HG03520 (cell line): ENCODE data around the gene GPR137B.
"Not testable (repeated sequence)": the region's sequence is repeated elsewhere in the genome, so short reads cannot be mapped to it uniquely, and the experiment has no call there.

Experiments
- ATAC-seq: cut with Tn5 transposase; IDR thresholded peaks from one replicate; pipeline ENCODE4 v1.9.1; 2021; ENCODE audit warnings: mild to moderate bottlenecking, moderate library complexity; ENCODE audit not compliant: unreplicated experiment

Gene GPR137B, protein sequence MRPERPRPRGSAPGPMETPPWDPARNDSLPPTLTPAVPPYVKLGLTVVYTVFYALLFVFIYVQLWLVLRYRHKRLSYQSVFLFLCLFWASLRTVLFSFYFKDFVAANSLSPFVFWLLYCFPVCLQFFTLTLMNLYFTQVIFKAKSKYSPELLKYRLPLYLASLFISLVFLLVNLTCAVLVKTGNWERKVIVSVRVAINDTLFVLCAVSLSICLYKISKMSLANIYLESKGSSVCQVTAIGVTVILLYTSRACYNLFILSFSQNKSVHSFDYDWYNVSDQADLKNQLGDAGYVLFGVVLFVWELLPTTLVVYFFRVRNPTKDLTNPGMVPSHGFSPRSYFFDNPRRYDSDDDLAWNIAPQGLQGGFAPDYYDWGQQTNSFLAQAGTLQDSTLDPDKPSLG

DNA sequence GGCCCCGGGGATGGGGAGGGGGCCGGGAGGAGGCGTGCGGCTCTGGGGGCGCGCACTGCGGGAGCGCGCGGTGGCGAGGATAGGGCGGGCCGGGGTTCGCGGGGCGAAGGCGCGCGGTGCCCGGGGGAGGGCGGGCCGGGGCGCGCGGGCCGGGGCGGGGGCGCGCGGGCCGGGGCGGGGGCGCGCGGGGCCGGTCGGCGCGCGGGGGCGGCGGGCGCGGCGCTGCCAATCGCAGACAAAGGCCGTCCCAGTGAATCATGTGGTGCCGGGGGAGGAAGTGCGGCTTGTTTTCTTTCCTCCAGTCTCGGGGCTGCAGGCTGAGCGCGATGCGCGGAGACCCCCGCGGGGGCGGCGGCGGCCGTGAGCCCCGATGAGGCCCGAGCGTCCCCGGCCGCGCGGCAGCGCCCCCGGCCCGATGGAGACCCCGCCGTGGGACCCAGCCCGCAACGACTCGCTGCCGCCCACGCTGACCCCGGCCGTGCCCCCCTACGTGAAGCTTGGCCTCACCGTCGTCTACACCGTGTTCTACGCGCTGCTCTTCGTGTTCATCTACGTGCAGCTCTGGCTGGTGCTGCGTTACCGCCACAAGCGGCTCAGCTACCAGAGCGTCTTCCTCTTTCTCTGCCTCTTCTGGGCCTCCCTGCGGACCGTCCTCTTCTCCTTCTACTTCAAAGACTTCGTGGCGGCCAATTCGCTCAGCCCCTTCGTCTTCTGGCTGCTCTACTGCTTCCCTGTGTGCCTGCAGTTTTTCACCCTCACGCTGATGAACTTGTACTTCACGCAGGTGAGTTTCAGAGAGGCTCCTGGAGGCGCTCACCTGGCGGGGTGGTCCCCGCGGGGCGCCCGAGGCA, at the start of gene GPR137B:
GPR137B (plus strand) TSS at position 287 of the 851 bp plus-strand sequence; CDS start at position 371, 84 bp downstream.
- peak; percentile 45 for ATAC-seq

DNA sequence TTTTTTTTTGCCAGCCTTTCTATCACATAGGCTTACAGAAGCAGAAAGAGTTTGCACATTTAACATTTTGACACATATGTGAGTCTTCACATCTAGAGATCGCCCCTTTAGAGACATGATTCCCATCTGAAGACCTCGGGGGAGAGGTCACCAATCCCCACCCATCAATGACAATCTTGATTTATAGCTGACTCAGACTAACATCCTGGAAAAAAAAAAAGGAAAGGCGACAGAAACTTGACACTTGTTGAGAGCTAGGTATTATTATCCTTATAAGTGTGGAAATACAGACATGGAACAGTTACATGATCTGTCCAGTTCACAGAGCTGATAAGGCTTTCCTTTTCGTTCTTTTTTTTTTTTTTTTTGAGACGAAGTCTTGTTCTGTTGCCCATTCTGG, 49.4 kb upstream of the GPR137B start:
- ATAC-seq, result no peak

DNA sequence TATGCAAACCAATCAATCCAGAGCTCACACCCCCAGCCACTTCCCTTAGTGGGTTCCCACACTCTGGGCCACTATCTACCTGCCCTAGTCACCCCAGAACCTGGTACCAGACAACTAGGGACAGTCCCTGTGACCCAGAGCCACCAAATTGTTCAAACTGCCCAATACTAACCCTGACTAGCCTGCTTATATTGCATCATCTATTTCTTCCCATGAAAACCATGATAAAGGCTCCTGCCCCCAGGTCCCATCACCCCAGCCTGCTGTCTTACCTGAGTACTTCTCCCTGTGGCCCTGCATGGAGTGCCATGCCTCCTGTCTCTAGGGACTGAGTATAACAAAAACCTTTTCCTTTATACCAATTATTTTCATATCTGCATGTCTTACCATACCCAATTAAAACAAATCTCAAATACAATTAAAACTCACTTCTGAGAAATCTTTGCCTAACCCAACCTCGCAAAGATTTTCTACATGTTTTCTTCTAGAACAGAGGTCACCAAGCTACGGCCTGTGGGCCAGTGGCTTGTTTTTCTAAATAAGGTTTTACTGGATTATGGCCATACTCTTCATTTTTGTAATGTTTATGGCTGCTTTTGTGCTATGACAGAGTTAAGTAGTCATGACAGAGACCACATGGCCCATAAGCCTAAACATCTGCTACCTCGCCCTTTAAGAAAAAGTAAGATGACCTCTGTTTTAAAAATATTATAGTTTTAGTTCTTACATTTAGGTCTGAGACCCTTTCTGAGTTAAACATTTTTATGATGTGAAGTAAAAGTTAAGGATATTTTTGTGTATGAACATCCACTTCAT, 46.4 kb upstream of the GPR137B start:
- ATAC-seq, result no peak

DNA sequence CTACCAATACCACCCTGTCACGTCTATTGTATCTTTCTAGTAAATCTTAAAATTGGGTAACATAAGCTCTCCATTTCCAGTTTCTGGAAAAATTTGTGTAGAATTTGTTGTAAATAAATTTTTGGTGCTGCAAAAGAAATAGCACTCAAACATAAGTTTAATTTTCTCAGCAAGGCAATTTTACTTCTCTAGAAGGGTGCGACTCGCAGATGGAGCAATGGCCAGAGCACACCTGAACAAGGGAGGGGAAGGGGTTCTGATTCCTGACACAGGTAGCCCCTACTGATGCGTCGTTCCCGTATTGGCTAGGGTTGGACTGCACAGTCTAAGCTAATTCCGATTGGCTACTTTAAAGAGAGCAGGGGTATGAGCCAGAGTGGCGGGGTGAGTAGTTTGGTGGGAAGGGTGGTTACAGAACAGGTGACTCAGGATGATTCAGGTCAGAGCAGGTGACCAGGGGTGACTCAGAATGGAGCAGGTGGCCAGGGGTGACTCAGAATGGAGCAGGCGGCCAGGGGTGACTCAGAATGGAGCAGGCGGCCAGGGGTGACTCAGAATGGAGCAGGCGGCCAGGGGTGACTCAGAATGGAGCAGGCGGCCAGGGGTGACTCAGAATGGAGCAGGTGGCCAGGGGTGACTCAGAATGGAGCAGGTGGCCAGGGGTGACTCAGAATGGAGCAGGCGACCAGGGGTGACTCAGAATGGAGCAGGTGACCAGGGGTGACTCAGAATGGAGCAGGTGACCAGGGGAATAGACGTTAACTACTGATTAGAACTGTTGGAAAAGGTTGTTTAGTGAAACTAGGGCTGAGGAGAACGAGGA, 45.5 kb upstream of the GPR137B start:
- ATAC-seq, result not testable (repeated sequence)

DNA sequence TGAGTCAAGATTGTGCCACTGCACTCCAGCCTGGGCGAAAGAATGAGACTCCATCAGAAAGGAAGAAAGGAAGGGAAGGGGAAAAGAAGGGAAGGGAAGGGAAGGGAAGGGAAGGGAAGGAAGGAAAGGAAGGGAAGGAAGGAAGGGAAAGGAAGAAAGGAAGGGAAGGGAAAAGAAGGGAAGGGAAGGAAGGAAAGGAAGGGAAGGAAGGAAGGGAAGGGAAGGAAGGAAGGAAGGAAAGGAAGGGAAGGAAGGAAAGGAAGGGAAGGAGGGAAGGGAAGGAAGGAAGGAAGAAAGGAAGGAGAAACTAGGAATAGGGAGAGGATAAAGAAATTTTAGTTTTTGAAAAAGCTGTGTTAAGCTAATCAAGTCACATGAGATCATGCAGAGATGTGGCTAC, 44.1 kb upstream of the GPR137B start:
- no peak for ATAC-seq

DNA sequence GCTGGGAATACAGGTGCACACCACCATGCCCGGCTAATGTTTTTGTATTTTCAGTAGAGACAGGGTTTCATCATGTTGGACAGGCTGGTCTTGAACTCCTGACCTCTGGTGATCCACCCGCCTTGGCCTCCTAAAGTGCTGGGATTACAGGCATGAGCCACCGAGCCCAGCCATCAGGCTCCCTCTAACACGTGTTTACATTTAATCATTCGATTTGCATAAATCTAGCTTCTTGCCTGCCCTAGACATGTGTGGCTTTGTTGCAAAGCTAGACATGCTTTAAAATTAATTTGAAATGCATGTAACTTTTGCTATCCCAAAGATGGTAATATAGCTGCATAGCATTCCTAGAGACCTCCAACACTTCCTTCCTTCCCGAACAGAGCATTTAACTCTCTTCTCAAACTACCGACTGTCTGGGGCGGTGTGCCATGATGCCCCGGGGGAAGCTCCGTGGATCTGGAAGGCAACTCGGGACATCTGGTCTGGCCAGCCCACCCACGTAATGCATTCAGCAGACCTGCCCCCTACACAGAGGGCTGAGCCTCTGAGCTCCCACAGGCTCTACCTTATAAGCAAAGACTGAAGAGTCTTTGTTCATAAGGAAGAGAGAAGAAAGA, 42.9 kb upstream of the GPR137B start:
- ATAC-seq, result no peak

DNA sequence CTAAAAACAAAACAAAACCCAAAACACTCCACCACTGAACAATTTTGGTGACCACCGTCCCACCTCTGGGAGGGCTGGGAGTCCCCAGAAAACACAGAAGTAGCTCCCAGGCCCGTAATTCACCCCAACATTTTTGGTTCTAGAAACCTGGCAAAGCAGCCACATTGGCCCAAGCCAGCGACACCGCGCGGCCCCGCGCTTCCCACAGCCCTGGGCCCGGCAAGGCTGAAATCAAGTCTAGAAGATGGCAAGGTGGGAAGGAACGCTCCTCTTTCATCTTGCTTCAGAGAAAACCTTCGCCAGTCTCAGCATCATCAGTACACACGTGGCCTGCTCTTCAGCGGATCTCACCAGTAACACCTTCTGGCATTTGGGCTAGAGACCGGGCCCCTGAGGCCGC, 41.5 kb upstream of the GPR137B start:
- no peak for ATAC-seq

DNA sequence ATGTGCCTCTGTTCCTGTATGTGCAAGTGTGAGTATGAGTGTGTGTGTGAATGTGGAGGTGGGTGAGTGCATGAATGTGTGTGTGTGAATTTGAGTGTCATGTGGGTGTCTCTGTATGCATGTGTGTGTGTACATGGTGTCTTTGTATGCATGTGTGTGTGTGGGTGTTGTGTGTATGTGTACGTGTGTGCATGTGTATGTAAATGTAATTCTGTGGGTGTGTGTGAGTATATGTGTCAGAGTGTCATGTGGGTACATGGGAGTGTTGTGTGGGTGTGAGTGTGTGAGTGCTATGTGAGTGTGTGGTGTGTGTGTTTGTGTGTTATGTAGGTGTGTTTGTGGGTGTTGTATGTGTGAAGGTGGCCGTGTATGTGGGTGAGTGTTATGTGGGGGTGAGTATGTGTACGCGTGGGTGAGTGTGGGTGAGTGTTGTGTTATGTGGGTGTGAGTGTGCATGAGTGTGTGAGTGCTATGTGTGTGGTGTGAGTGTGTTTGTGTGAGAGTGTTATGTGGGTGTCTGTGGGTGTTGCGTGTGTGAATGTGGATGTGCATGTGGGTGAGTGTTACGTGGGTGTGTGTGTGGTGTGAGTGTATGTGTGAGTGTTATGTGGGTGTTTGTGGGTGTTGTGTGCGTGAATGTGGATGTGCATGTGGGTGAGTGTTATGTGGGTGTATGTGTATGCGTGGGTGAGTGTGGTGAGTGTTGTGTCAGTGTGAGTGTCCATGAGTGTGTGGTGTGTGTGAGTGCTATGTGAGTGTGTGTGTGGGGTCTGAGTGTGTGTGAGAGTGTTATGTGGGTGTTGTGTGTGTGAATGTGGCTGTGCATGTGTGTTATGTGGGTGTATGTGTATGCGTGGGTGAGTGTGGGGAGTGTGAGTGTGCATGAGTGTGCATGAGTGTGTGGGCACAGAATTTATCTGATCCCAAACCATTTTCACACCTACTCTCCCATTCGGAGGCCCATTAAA, 40.8 kb upstream of the GPR137B start:
- no peak for ATAC-seq

DNA sequence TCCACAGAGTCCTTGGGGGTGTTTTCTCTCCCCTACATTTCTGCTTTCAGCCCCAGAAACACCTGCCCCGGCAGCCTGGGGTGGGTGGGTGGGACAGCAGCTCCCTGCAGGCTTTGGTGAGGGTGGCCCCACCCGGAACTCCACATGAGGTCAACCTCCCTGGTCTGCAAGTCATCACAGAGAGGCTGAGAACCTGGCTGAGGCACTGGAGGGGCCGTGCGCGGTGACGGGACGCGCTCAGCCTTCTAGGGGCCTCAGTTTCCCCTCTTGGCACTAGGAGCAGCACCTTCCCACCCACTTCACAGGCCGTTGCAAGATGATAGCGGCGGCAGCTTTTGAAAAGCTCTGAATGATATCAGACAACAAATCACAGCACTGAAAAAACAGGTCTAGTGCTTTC, 39.7 kb upstream of the GPR137B start:
- no peak for ATAC-seq

DNA sequence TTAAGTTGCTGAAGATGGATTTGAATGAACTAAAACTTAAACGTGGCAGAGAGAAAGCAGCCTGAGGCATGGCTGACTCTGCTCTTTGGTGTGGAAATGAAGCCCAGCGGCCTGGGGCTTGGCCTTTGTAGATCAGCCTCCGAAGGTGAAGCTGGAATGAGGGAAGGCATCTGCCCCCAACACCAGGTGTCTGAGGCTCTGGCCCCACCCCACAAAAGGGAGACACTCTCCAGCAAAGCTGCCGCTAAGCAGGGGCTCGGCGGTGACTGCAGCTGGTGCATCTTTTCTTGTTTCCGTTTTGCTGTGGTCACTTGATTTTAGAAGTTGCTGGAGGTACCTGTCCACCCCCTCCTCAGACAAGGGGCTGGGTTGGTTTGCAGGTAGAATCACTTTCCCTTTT, 39.3 kb upstream of the GPR137B start:
- ATAC-seq, result no peak

DNA sequence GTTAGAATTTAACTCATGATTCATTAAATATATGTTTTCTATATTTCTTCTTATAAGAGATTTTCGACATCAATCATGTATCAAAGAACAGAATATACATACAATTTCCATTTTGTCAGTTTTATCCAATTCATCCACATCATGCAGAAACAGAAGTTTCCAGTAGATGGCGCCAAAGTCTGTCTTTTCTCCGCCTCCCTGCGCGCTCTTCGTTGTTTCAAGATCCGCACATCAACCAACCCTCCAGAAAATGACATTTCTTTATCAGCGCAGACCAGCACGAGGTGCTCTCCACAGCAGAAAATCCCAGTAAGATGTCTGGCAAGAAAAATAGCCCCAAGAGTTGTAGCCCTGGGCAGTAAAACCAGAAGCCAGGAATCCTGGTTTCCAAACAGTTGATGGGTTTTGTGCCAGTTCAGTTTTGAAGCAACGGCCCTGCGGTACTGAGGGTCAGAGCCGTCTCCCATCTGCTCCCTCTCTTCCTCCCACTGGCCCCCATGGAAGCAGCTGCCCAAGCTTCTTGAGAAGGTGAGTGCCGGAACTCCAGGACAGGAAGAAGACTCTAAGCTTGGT, 38.6 kb upstream of the GPR137B start:
- ATAC-seq, result no peak

DNA sequence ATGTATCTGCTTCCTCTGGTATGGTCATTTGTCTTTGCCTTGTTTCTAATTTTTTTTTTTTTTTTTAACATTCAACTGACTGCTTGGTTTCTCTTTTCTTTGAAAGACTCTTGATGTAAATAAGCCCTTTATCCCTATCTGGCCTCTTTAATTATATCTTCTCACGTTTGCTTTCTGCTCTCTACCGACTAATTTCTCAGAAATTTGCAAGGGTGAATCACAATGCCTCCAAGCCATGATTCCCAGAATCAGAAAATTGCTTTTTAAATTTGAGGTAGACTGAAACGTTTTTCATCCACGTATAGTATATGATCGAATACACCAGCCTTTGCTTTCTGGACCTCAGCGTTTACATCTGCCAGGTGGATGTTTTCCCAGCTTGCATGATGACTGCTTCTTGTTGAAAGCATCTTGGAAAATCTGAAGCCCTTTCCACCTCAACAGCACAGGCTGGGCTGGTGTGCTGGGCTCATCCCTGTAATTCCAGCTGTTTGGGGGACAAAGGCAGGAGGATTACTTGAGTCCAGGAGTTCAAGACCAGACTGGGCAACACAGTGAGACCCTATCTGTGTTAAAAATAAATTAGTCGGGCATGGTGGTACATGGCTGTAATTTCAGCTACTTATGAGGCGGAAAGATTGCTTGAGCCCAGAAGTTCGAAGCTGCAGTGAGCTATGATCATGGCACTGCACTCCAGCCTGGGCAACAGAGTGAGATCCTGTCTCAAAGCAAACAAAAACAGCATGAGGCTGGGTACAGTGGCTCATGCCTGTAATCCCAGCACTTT, 35.0 kb upstream of the GPR137B start:
- ATAC-seq, result no peak

DNA sequence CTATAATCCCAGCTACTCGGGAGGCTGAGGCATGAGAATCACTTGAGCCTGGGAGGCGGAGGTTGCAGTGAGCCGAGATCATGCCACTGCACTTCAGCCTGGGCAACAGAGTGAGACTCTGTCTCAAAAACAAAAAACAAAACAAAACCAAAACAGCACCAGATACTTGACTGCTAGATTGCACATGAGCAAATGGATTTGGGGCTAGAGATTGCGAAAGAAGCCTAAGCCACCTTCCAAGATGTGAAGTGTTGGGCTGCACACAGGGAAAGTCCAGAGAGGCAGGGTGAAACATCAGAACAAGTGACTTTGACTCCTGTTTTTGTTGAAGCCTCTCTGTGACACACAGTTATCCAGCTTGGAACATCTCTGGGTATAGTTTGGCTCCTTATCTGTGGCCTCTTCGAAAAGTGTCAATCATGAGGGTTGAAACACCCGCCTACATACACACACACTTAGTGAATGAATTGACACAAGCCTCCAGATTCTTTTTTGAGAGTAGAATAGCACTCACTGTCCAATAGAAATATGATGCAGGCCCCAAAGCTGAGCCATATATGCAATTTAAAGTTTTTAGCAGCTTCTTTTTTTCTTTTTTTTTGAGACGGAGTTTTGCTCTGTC, 34.2 kb upstream of the GPR137B start:
- ATAC-seq, result no peak

DNA sequence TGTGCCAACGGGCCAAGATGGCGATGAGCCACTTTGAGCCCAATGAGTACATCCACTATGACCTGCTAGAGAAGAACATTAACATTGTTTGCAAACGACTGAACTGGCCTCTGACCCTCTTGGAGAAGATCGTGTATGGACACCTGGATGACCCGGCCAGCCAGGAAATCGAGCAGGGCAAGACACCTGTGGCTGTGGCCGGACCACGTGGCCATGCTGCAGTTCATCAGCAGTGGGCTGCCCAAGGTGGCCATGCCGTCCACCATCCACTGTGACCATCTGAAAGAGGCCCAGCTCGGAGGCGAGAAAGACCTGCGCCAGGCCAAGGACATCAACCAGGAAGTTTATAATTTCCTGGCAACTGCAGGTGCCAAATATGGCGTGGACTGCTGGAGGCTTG, 32.2 kb upstream of the GPR137B start:
- no peak for ATAC-seq

DNA sequence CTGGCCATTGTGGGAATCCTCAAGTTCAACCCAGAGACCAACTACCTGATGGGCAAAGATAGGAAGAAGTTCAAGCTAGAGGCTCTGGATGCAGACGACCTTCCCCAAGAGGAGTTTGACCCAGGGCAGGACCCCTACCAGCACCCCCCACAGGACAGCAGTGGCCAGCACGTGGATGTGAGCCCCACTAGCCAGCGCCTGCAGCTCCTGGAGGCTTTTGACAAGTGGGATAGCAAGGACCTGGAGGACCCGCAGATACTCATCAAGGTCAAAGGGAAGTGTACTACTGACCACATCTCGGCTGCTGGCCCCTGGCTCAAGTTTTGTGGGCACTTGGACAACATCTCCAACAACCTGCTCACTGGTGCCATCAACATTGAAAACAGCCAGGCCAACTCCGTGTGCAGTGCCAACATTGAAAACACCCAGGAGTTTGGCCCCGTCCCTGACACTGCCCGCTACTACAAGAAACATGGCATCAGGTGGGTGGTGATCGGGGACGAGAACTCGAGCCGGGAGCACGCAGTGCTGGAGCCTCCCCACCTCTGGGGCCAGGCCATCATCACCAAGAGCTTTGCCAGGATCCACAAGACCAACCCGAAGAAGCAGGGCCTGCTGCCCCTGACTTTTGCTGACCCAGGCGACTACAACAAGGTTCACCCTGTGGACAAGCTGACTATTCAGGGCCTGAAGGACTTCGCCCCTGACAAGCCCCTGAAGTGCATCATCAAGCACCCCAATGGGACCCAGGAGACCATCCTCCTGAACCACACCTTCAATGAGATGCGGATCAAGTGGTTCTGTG, 30.6 kb upstream of the GPR137B start:
- no peak for ATAC-seq

DNA sequence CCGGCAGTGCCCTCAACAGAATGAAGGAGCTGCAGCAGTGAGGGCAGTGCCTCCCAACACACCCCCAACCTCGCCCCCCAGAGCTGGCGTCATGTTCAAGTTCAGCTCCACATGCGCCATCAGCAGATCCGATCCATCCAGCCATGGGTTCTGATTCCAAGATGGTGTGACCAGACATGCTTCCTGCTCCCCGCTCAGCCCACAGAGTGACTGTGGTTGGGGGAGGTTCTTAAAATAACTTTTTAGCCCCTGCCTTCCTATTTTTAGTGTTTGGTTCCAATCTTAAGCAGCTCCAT, 30.1 kb upstream of the GPR137B start:
- no peak for ATAC-seq
